Astrocyte of the cerebellum (primary cell): ENCODE measurements around the gene MYLK4.

ENCODE experiments used
- DNase-seq: peaks from one replicate; pipeline ENCODE4 v3.0.0-alpha.2; 2011; ENCODE audit warnings: low read depth
- H3K4me3 ChIP-seq: 2 replicates; pipeline ENCODE4 v1.5.1; 2011; ENCODE audit warnings: mild to moderate bottlenecking, low read depth, low read length, moderate library complexity
- in situ Hi-C: cut with HindIII; loops from 2 replicates; pipeline ENCODE4 v1.10.0; 2017; ENCODE audit warnings: low sequenced_read_pairs
- TF ChIP-seq, protein P1 (sequence below): IDR thresholded peaks from 2 replicates; pipeline ENCODE4 v1.5.1; 2012; ENCODE audit warnings: low read length, low read depth, moderate library complexity, mild to moderate bottlenecking; ENCODE audit errors: missing control alignments

Gene MYLK4

DNA sequence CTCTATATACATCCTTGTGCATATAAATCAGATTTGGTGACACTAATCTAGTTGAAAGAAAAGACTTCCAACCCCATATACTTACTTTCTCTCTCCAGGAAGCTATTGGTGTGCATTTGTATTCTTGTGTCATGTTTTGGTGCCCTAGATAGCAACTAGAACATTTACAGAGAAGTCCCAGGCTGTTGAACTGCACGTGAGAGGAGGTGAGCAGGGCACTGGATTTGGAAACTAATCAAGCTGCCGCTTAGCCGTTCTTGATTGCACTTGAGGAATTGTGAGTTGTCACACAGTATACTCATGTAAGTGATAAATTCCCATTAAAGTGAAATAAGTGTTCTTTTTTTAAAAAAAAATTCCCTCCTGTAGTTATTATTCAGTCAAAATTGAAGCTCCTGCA is 22.1 kb upstream of the MYLK4 start:
- TF ChIP-seq, protein P1, sequence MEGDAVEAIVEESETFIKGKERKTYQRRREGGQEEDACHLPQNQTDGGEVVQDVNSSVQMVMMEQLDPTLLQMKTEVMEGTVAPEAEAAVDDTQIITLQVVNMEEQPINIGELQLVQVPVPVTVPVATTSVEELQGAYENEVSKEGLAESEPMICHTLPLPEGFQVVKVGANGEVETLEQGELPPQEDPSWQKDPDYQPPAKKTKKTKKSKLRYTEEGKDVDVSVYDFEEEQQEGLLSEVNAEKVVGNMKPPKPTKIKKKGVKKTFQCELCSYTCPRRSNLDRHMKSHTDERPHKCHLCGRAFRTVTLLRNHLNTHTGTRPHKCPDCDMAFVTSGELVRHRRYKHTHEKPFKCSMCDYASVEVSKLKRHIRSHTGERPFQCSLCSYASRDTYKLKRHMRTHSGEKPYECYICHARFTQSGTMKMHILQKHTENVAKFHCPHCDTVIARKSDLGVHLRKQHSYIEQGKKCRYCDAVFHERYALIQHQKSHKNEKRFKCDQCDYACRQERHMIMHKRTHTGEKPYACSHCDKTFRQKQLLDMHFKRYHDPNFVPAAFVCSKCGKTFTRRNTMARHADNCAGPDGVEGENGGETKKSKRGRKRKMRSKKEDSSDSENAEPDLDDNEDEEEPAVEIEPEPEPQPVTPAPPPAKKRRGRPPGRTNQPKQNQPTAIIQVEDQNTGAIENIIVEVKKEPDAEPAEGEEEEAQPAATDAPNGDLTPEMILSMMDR: no peak
- H3K4me3 ChIP-seq: no peak overlapping the region
- in situ Hi-C loops: loop anchor here (10.0 kb wide), 1 partner anchor 52 kb away; no protein-coding TSS in a partner anchor
- DNase-seq: no peak

DNA sequence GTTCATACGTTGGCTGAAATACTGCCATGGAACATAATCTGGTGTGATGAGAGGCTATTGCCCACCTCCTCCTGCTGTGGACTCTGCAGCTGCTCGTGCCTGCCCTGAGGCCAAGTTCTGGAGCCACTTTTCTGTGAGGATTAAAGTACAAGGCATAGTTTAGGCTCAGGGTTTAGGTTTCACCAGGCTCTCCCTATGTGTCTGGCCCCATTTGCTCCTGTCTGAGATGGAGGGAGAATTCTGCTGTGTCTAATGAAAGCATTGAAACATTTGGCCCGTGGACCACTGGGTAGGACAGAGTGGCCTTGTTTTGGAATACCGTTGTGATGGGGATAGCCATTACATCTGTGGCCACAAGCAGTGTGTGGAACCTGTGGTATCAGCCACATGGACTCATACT is 20.4 kb upstream of the MYLK4 start:
- TF ChIP-seq, protein P1: no peak
- H3K4me3 ChIP-seq: no peak overlapping the region
- in situ Hi-C loops: loop anchor here (10.0 kb wide), 1 partner anchor 54 kb away; no protein-coding TSS in a partner anchor
- no peak for DNase-seq

DNA sequence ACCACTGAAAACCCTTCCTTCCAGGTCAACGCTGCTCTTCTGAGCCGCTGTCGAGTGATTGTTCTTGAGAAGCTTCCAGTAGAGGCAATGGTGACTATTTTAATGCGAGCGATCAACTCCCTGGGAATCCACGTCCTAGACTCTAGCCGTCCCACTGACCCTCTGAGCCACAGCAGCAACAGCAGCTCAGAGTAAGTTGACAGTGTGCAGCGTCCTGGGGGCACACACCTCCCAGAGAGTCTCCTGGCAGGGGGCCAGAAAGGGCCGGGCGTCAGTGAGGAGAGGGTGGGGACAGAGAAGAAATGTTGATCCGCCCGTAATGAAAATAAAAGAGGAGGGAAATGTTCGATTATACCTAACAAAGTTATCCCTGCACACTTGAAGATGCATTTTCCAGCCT is 19.4 kb upstream of the MYLK4 start:
- H3K4me3 ChIP-seq: no peak overlapping the region
- in situ Hi-C loops: loop anchor here (10.0 kb wide), 1 partner anchor 55 kb away; no protein-coding TSS in a partner anchor
- DNase-seq: no peak
- TF ChIP-seq, protein P1: no peak

DNA sequence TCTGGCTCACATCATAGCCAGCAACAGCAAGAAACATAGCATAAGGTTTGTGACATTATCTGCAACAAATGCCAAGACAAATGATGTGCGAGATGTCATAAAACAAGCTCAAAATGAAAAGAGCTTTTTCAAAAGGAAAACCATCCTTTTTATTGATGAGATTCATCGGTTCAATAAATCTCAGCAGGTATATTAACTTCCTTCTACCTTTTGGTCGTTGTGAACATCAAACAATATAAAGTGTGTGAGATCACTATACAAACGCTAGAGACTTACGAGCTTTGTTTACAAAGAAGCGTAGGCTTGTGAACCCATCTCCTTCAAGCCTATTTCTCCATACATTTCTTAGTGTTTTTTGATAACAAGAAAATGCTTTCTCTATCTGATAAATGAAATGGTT is 18.0 kb upstream of the MYLK4 start:
- in situ Hi-C loops: no loop called here
- no peak for DNase-seq
- no peak overlapping the region for H3K4me3 ChIP-seq
- TF ChIP-seq, protein P1: no peak

DNA sequence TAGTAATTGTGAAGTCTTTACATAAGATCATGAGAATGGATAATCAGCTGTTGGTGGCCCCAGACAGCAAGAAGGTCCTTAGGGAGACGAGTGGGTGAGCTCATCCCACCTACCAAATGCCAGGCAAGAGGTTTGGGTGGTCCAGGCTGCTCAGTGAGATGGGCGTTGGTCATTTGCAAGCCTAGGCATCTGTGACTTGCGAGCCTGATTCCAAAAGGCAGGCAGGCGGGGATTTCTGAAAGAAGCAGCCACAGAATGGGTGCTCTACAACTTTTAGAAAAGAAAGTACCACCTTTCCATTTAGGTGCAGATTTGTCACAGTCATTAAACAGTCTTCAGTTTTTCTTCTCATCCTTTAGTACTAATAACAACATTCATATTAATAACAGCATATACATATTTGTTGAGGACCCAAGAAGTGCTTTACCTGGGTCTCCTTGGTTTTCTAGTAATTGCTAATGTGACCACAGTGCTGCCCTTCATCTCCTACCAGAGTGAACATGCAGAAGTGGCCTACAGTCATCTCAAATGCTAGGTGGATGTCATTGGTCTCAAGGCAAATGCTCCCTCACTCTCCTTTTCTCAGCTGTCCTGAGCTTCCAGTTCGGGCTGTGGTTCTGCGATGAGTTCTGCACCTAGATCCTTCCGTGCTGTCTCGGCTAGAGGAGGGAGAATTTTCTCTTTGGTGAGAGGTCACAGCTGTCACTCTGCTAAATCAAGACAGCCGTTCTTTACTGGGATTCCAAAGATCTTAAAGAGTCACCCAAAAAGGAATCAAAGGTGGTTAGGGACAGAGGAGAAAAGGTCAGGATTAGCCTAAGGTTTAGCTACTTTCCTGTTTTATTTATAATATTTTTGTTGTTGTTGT is 17.2 kb upstream of the MYLK4 start:
- no peak for DNase-seq
- peak overlapping the region; percentile 69 for H3K4me3 ChIP-seq
- TF ChIP-seq, protein P1: no peak
- in situ Hi-C loops: no loop called here

DNA sequence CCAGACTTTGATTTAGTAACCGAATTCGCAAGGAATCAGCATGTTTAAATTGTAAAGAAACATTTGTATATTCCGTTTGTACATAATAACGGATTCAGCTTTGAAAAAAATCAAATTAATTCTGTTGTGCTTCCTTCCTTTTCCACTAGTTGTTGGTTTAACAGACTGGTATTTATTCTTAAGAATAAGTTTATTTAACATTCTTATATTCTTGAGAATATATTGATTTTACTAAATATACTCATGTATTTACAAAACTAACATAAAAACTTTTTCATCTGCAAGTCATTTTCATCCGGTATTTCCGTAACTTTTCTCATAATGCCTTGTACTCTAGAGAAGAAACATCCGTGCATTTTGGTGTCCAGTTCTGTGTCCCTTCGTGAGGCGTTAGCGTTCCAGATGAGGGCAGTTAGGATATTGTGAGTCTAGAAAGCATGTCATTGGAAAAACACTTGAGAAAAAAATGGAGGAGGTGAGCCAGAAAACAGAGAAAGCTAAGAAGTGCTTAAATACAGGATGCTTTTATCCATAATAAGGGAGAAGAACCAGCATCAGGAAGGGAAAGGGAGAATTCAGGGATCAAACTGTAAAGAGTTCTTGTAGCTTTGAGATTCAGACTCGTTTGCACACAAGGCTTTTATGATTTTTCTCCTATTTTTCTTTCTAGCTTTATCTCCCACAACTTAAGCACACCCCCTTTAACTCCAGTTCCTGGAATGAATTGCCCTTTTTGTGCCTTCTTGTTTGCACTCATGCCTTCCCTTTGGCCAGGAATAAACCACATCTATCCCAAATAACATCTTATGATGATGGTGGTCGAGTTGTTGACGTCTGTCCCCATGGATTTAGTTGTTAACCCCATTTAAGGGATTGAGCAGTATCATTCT is 16.3 kb upstream of the MYLK4 start:
- no peak for DNase-seq
- TF ChIP-seq, protein P1: no peak
- in situ Hi-C loops: no loop called here
- H3K4me3 ChIP-seq: peak overlapping the region; percentile 69
